ENCODE results near the gene PMF1.

DNA sequence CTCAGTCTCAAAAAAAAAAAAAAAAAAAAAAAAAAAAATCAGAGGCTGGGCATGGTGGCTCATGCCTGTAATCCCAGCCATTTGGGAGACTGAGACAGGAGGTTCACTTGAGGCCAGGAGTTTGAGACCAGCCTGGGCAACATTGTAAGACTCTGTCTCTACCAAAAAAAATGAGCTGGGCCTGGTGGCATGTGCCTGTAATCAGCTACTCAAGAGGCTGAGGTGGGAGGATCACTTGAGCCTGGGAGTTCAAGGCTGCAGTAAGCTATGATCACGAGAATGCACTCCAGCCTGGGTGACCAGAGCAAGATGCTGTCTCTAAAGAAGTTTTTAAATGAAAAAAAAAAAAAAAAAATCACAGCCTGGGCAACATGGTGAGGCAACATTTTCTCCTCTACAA, 49.1 kb upstream of the PMF1 start:
- TF ChIP-seq POLR2A (IDR thresholded peaks at IDR 0.05): no peak
- TF ChIP-seq CTCF (IDR thresholded peaks at IDR 0.05): no peak
